Gastroesophageal sphincter (tissue), 4 donors: ENCODE measurements around the gene TNN. TPM values are rescaled to one million over a fixed set of nuclear protein-coding genes. Genes with fewer than 3 reads are reported as not detected.

ENCODE experiments used
- ATAC-seq: fragments of 150-250 bp; one replicate; pipeline ENCODE4 v1.9.1; 2016; ENCODE audit warnings: mild to moderate bottlenecking, moderate library complexity
- H3K27ac ChIP-seq, 4 donors: fragments of 200-600 bp; sonication (generic) in 3 of 4; 1 replicate in 3 of 4; 2 replicates in 1 of 4; pipeline ENCODE4 v1.5.1; 2016 to 2019
- H3K27me3 ChIP-seq: fragments of 200-600 bp; sonication (generic); one replicate; pipeline ENCODE4 v1.5.1; 2019
- H3K36me3 ChIP-seq, 2 donors: fragments of 200-600 bp; sonication (generic); one replicate each; pipeline ENCODE4 v1.5.1; 2019; ENCODE audit warnings: control low read depth in 1 of 2
- H3K4me1 ChIP-seq, 3 donors: fragments of 200-600 bp; sonication (generic); 1 replicate in 2 of 3; 2 replicates in 1 of 3; pipeline ENCODE4 v1.5.1; 2016 to 2019; ENCODE audit warnings: control low read depth in 2 of 3
- H3K4me3 ChIP-seq, 2 donors: fragments of 200-600 bp; sonication (generic); one replicate each; pipeline ENCODE4 v1.5.1; 2019; ENCODE audit warnings: mild to moderate bottlenecking in 1 of 2, moderate library complexity in 1 of 2
- H3K9me3 ChIP-seq, 3 donors: fragments of 200-600 bp; sonication (generic); one replicate each; pipeline ENCODE4 v1.5.1; 2017 to 2019; ENCODE audit warnings: control low read depth in 2 of 3
- CTCF ChIP-seq, 4 experiments: fragments of 200-600 bp in 2 of 4; fragments of 450-650 bp in 2 of 4; sonication (generic) in 1 of 4; IDR thresholded peaks; one replicate each; pipeline ENCODE4 v1.5.1; 2017 to 2019; ENCODE audit warnings: antibody characterized with exemption in 4 of 4, mild to moderate bottlenecking in 2 of 4, moderate library complexity in 2 of 4
- EP300 ChIP-seq: sonication (generic); formaldehyde crosslinking; IDR thresholded peaks from one replicate; pipeline ENCODE4 v1.6.1; 2017; ENCODE audit warnings: antibody characterized with exemption, mild to moderate bottlenecking
- POLR2A ChIP-seq, 2 donors: fragments of 450-650 bp; IDR thresholded peaks; one replicate each; pipeline ENCODE4 v1.6.1; 2017; ENCODE audit warnings: antibody characterized with exemption in 2 of 2, mild to moderate bottlenecking in 2 of 2, moderate library complexity in 1 of 2
- POLR2AphosphoS5 ChIP-seq: sonication (generic); formaldehyde crosslinking; IDR thresholded peaks from one replicate; pipeline ENCODE4 v1.6.1; 2017; ENCODE audit warnings: antibody characterized with exemption
- WGBS, 2 donors: methylation state at CpG; one replicate each; pipeline ENCODE4 v1.1.5; 2018; ENCODE audit warnings: low coverage in 1 of 2; 5-methylcytosine and 5-hydroxymethylcytosine counted together
- total RNA-seq, 4 donors: library from RNA; depleted of rRNA; stranded (reverse); fragments of >200 nt; gene quantifications; one replicate each; pipeline ENCODE4 v1.1.0, GENCODE V29; 2016

The TNN gene
- total RNA-seq, 4 donors from 2014 or later, result 0.23 to 0.92 (median 0.47) TPM; not detected in 1

- H3K4me3 ChIP-seq, result no peak overlapping the region
- no peaks in the 10 kb centered on the region for H3K36me3 ChIP-seq
- H3K27ac ChIP-seq, result no peak overlapping the region
- 49 to 66% methylated on average over 4 to 6 of the region's 11 CpGs for WGBS, 2 donors
- no peaks in the 10 kb centered on the region for H3K4me1 ChIP-seq
- peaks cover 0 to 21% (median 0%) of the 10 kb centered on the region in 3 donors for H3K9me3 ChIP-seq
- ATAC-seq, result no peak
- no peaks in the 10 kb centered on the region for H3K27me3 ChIP-seq
- no peak for TF ChIP-seq POLR2AphosphoS5
These were observed 49.3 kb downstream of the TNN start for GRCh38 chr1:175116903-175117302.

GRCh38 chr1:175118375-175119367 is 51.0 kb downstream of the TNN start:
- no peak for ATAC-seq
- no peak overlapping the region for H3K27ac ChIP-seq
- H3K4me3 ChIP-seq, result no peak overlapping the region
- H3K36me3 ChIP-seq, result no peaks in the 10 kb centered on the region
- no peak for TF ChIP-seq EP300
- no peak for TF ChIP-seq POLR2AphosphoS5
- TF ChIP-seq CTCF (IDR thresholded peaks at IDR 0.05), result no peak
- TF ChIP-seq POLR2A (IDR thresholded peaks at IDR 0.05), result no peak
- peaks cover 0 to 10% (median 0%) of the 10 kb centered on the region in 3 donors for H3K9me3 ChIP-seq
- 83 to 85% methylated on average over 6 to 9 of the region's 13 CpGs for WGBS, 2 donors
- no peaks in the 10 kb centered on the region for H3K4me1 ChIP-seq
- H3K27me3 ChIP-seq, result no peaks in the 10 kb centered on the region

- WGBS, 2 donors, result 83 to 90% methylated on average over 1 of the region's 1 CpG
- no peaks in the 10 kb centered on the region for H3K27me3 ChIP-seq
- no peaks in the 10 kb centered on the region for H3K36me3 ChIP-seq
- H3K4me3 ChIP-seq, result no peak overlapping the region
- H3K4me1 ChIP-seq, result peaks cover 0 to 11% (median 3%) of the 10 kb centered on the region in 3 donors
- ATAC-seq, result no peak
- TF ChIP-seq POLR2A (IDR thresholded peaks at IDR 0.05), result no peak
- no peak overlapping the region for H3K27ac ChIP-seq
- no peaks in the 10 kb centered on the region for H3K9me3 ChIP-seq
These were observed 52.9 kb downstream of the TNN start for GRCh38 chr1:175120511-175120910.

GRCh38 chr1:175124861-175125260 is 57.2 kb downstream of the TNN start:
- Histone ChIP-seq H3K4me1 (peaks cover 6 to 51% (median 26%) of the 10 kb centered on the region in 3 donors), H3K36me3 (no peaks in the 10 kb centered on the region), H3K27me3 (no peaks in the 10 kb centered on the region), H3K9me3 (no peaks in the 10 kb centered on the region), H3K27ac (peak overlapping the region in 3 of 4 donors; percentile 27 to 55 (median 44)), H3K4me3 (no peak overlapping the region)
- peak; percentile 24 for ATAC-seq
- TF ChIP-seq CTCF (IDR thresholded peaks at IDR 0.05) (no peak), EP300 (no peak)
- 50 to 64% methylated on average over 1 of the region's 1 CpG for WGBS, 2 donors

GRCh38 chr1:175126347-175126746 is 58.7 kb downstream of the TNN start:
- Histone ChIP-seq H3K27ac (peak overlapping the region; percentile 81 to 86 (median 82)), H3K4me1 (peaks cover 16 to 66% (median 35%) of the 10 kb centered on the region in 3 donors), H3K4me3 (no peak overlapping the region), H3K9me3 (no peaks in the 10 kb centered on the region), H3K27me3 (no peaks in the 10 kb centered on the region), H3K36me3 (no peaks in the 10 kb centered on the region)
- ATAC-seq, result no peak
- TF ChIP-seq POLR2A (IDR thresholded peaks at IDR 0.05), result no peak
- TF ChIP-seq EP300, result no peak
- no peak for TF ChIP-seq POLR2AphosphoS5
- TF ChIP-seq CTCF (IDR thresholded peaks at IDR 0.05), result no peak
- 35 to 54% methylated on average over 3 to 4 of the region's 4 CpGs for WGBS, 2 donors

GRCh38 chr1:175127565-175127964 is 59.9 kb downstream of the TNN start:
- Histone ChIP-seq H3K4me1 (peaks cover 23 to 78% (median 40%) of the 10 kb centered on the region in 3 donors), H3K4me3 (no peak overlapping the region), H3K27ac (peak overlapping the region; percentile 81 to 86 (median 82)), H3K9me3 (no peaks in the 10 kb centered on the region), H3K36me3 (no peaks in the 10 kb centered on the region), H3K27me3 (no peaks in the 10 kb centered on the region)
- 55% methylated on average over 2 of the region's 6 CpGs; no CpG with 5 or more reads in 1 of the 2 donors for WGBS, 2 donors
- TF ChIP-seq CTCF (IDR thresholded peaks at IDR 0.05), result no peak
- no peak for TF ChIP-seq POLR2A (IDR thresholded peaks at IDR 0.05)
- no peak for TF ChIP-seq EP300
- TF ChIP-seq POLR2AphosphoS5, result no peak
- ATAC-seq, result no peak
